ENCODE results near the gene PTPRT. TPM values are rescaled to one million over a fixed set of nuclear protein-coding genes. Genes with fewer than 3 reads are reported as not detected.

The PTPRT gene
- total RNA-seq, 1 experiment from 2014 or later, result not detected

GRCh38 chr20:42270539-42270938, 919.2 kb downstream of the PTPRT start:
- ChIA-PET POLR2A (no interaction called here), CTCF (no interaction called here)
- Histone ChIP-seq H3K27ac (ENCODE audit: low read length) (no peak overlapping the region), H3K36me3 (ENCODE audit: control insufficient read depth, insufficient read depth, low read length) (no peaks in the 10 kb centered on the region), H3K27me3 (ENCODE audit: control insufficient read depth, insufficient read depth, low read length) (no peaks in the 10 kb centered on the region), H3K4me3 (ENCODE audit: low read depth in 2 of 2, low read length in 2 of 2) (no peak overlapping the region), H3K4me1 (ENCODE audit: control insufficient read depth, insufficient read depth, low read length) (no peaks in the 10 kb centered on the region), H3K9me3 (ENCODE audit: control insufficient read depth, insufficient read depth, low read depth, low read length) (no peaks in the 10 kb centered on the region)
- TF ChIP-seq SIN3A (IDR thresholded peaks at IDR 0.05; ENCODE audit: borderline replicate concordance, insufficient read depth, low read depth, low read length) (no peak), CTCF (IDR thresholded peaks at IDR 0.05) (no peak), REST (IDR thresholded peaks at IDR 0.05; ENCODE audit: insufficient read depth in 1 of 2, low read depth in 2 of 2, low read length in 1 of 2) (no peak), TCF7L2 (IDR thresholded peaks at IDR 0.05; ENCODE audit: low read depth, low read length) (no peak), POLR2AphosphoS5 (IDR thresholded peaks at IDR 0.05; ENCODE audit: low read depth, low read length) (no peak)
- BruUV-seq (replicated peaks), result no TSS peak
- intact Hi-C loops (cut with micrococcal nuclease; ENCODE audit: unreplicated experiment) (no loop called here), in situ Hi-C loops (cut with HindIII; ENCODE audit: low pct_unique_long_range_greater_than_20kb, low sequenced_read_pairs) (no loop called here)
- ATAC-seq (no peak), DNase-seq (ENCODE audit: low read depth, low spot score) (no peak)

DNA sequence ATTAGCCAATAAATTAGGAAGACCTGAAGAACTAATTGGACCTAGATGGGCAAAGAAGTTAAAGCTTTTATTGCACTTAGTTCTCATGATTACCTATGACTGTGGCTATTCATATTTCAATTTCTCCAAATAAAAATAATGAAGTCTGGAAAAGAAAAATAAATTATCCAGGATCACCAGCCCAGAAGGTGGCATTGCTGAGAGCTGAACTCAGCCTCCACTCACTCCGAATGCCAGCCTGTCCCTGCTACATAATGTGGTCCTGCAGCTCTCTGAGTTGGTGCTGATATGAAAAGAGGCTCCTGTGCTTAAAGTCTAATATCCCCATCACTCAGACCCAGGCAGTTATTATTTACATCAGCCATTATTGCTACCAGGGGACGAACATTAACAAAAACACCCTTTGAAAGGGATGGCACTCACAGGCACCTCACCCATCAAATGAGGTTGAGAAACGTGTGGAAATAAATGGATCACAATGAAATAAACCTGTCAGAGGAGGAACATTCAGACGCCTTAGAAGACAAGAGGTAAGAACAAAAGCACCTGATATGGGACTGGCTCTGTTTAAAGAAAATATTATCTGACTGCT, 921.8 kb downstream of the PTPRT start:
- no peaks in the 10 kb centered on the region for H3K36me3 ChIP-seq (ENCODE audit: control insufficient read depth, insufficient read depth, low read length)
- POLR2A ChIA-PET, result no interaction called here
- in situ Hi-C loops (cut with HindIII; ENCODE audit: low pct_unique_long_range_greater_than_20kb, low sequenced_read_pairs), result no loop called here
- CTCF ChIA-PET, result no interaction called here
- H3K4me3 ChIP-seq (ENCODE audit: low read depth in 2 of 2, low read length in 2 of 2), result no peak overlapping the region
- H3K27ac ChIP-seq (ENCODE audit: low read length), result no peak overlapping the region
- H3K9me3 ChIP-seq (ENCODE audit: control insufficient read depth, insufficient read depth, low read depth, low read length), result no peaks in the 10 kb centered on the region
- ATAC-seq, result no peak
- H3K4me1 ChIP-seq (ENCODE audit: control insufficient read depth, insufficient read depth, low read length), result no peaks in the 10 kb centered on the region
- no peak for DNase-seq (ENCODE audit: low read depth, low spot score)
- intact Hi-C loops (cut with micrococcal nuclease; ENCODE audit: unreplicated experiment), result no loop called here
- no TSS peak for BruUV-seq (replicated peaks)
- TF ChIP-seq REST (IDR thresholded peaks at IDR 0.05; ENCODE audit: insufficient read depth in 1 of 2, low read depth in 2 of 2, low read length in 1 of 2) (no peak), TCF7L2 (IDR thresholded peaks at IDR 0.05; ENCODE audit: low read depth, low read length) (no peak), POLR2AphosphoS5 (IDR thresholded peaks at IDR 0.05; ENCODE audit: low read depth, low read length) (no peak), SIN3A (IDR thresholded peaks at IDR 0.05; ENCODE audit: borderline replicate concordance, insufficient read depth, low read depth, low read length) (no peak), CTCF (IDR thresholded peaks at IDR 0.05) (no peak)
- H3K27me3 ChIP-seq (ENCODE audit: control insufficient read depth, insufficient read depth, low read length), result no peaks in the 10 kb centered on the region

All from Panc1 (cell line).